Lung (tissue), 12 donors: Measurements from ENCODE around the gene UNC5C. TPM values are rescaled to one million over a fixed set of nuclear protein-coding genes. Genes with fewer than 3 reads are reported as not detected.

Experiments
- ATAC-seq: fragments of 200-7000 bp; cut with Tn5 transposase; one replicate; pipeline ENCODE4 v1.9.1; 2020; ENCODE audit warnings: moderate number of reproducible peaks; ENCODE audit not compliant: insufficient read depth, low FRiP score
- DNase-seq, 3 donors: peaks; one replicate each; pipeline ENCODE4 v3.0.0-alpha.2; 2013 to 2017
- H3K27ac ChIP-seq, 2 donors: one replicate each; pipeline ENCODE4 v1.5.1; 2013; ENCODE audit warnings: mild to moderate bottlenecking in 2 of 2, moderate library complexity in 2 of 2, control low read depth in 1 of 2, inconsistent platforms in 1 of 2, low read depth in 1 of 2, low read length in 1 of 2
- H3K27me3 ChIP-seq, 3 donors: one replicate each; pipeline ENCODE4 v1.5.1; 2013; ENCODE audit warnings: low read length in 2 of 3; ENCODE audit not compliant: control insufficient read depth in 3 of 3, insufficient read depth in 3 of 3
- H3K36me3 ChIP-seq, 4 donors: one replicate each; pipeline ENCODE4 v1.5.1; 2013; ENCODE audit warnings: low read length in 4 of 4, mild to moderate bottlenecking in 1 of 4, moderate library complexity in 1 of 4; ENCODE audit not compliant: control insufficient read depth in 4 of 4, insufficient read depth in 4 of 4
- H3K4me1 ChIP-seq, 5 donors: one replicate each; pipeline ENCODE4 v1.5.1; 2013; ENCODE audit warnings: low read length in 5 of 5, mild to moderate bottlenecking in 2 of 5, moderate library complexity in 1 of 5; ENCODE audit not compliant: control insufficient read depth in 5 of 5, insufficient read depth in 5 of 5
- H3K4me3 ChIP-seq: one replicate; pipeline ENCODE4 v1.5.1; 2013; ENCODE audit warnings: mild to moderate bottlenecking, control low read depth, moderate library complexity
- H3K9ac ChIP-seq, 2 donors: one replicate each; pipeline ENCODE4 v1.5.1; 2013; ENCODE audit warnings: low read length in 2 of 2, control low read depth in 1 of 2; ENCODE audit not compliant: insufficient read depth in 1 of 2
- H3K9me3 ChIP-seq, 4 donors: one replicate each; pipeline ENCODE4 v1.5.1; 2013; ENCODE audit warnings: low read length in 3 of 4, mild to moderate bottlenecking in 1 of 4, moderate library complexity in 1 of 4; ENCODE audit not compliant: control insufficient read depth in 4 of 4, insufficient read depth in 3 of 4
- CTCF ChIP-seq: IDR thresholded peaks from 2 replicates; pipeline ENCODE4 v1.5.1; 2012; ENCODE audit warnings: mild to moderate bottlenecking; ENCODE audit errors: control extremely low read depth, extremely low read depth
- WGBS, 2 donors: extraction: QIAGEN DNeasy Blood & Tissue Kit; methylation state at CpG; one replicate each; pipeline ENCODE4 v1.1.7; 2013; 5-methylcytosine and 5-hydroxymethylcytosine counted together
- polyA plus RNA-seq, 2 donors: library from polyadenylated mRNA; stranded (reverse); fragments of 200-250 nt; gene quantifications; one replicate each; pipeline ENCODE4 v1.2.1, GENCODE V29; 2013
- total RNA-seq, 2 donors: library from RNA; depleted of rRNA in 1 of 2; stranded (reverse); fragments of >200 nt in 1 of 2; gene quantifications; one replicate each; pipeline ENCODE4 v1.2.1, GENCODE V29; 2014 to 2021
- donor health status: control.
- donor health status: control.
- donor health status: Bipolar disorder and iron deficiency.
- donor health status: healthy.
- donor health status: DM: yes; HTN: yes; CAD: no.

Gene UNC5C
- total and polyA plus RNA-seq, 4 donors: 0.55 to 27.9 (median 3.8) TPM

GRCh38 chr4:95317085-95317793, 231.5 kb downstream of the UNC5C start:
- peaks cover 0 to 10% (median 0%) of the 10 kb centered on the region in 5 donors for H3K4me1 ChIP-seq
- no peaks in the 10 kb centered on the region for H3K36me3 ChIP-seq
- no peak overlapping the region for H3K4me3 ChIP-seq
- H3K27me3 ChIP-seq: no peaks in the 10 kb centered on the region
- peak; percentile 16 to 47 (median 43) for DNase-seq
- no peak overlapping the region for H3K9ac ChIP-seq
- ATAC-seq: no peak
- no peak for TF ChIP-seq CTCF
- no peak overlapping the region for H3K27ac ChIP-seq
- 67 to 81% methylated on average over 10 of the region's 10 CpGs for WGBS, 2 donors
- H3K9me3 ChIP-seq: no peaks in the 10 kb centered on the region

GRCh38 chr4:95314573-95314972, 234.2 kb downstream of the UNC5C start:
- DNase-seq (no peak), ATAC-seq (no peak)
- no peaks in the 10 kb centered on the region for H3K9me3 ChIP-seq
- H3K27ac ChIP-seq: no peak overlapping the region
- no peak for TF ChIP-seq CTCF
- H3K4me1 ChIP-seq: peaks cover 0 to 10% (median 0%) of the 10 kb centered on the region in 5 donors
- H3K4me3 ChIP-seq: no peak overlapping the region
- 93 to 95% methylated on average over 1 of the region's 1 CpG for WGBS, 2 donors
- H3K27me3 ChIP-seq: no peaks in the 10 kb centered on the region
- H3K9ac ChIP-seq: no peak overlapping the region
- no peaks in the 10 kb centered on the region for H3K36me3 ChIP-seq

GRCh38 chr4:95304898-95305297, 243.9 kb downstream of the UNC5C start:
- Histone ChIP-seq H3K27ac (no peak overlapping the region), H3K9ac (no peak overlapping the region), H3K36me3 (peaks cover 0 to 9% (median 4%) of the 10 kb centered on the region in 4 donors), H3K27me3 (no peaks in the 10 kb centered on the region), H3K4me3 (no peak overlapping the region), H3K9me3 (no peaks in the 10 kb centered on the region), H3K4me1 (no peaks in the 10 kb centered on the region)
- ATAC-seq (peak; percentile 58), DNase-seq (peak in 2 of 3 donors; percentile 37 to 49)
- 65 to 78% methylated on average over 1 of the region's 1 CpG for WGBS, 2 donors
- TF ChIP-seq CTCF: no peak
